Measurements from ENCODE around the gene ATP2A2. TPM values are rescaled to one million over a fixed set of nuclear protein-coding genes. Genes with fewer than 3 reads are reported as not detected.

The ATP2A2 gene
- total and polyA plus RNA-seq, 4 experiments from 2014 or later: 1.8 to 91.0 (median 48.0) TPM

- H3K27ac Mint-ChIP-seq: no peak overlapping the region
- ChIA-PET POLR2A (ENCODE audit: partially characterized antibody) (no interaction called here), CTCF (ENCODE audit: partially characterized antibody) (interaction anchor here (0.7 to 4.6 kb wide), 7 partner anchors 12 to 187 kb away, joined by 3 to 21 read pairs (median 3); no protein-coding TSS in a partner anchor)
- H3K4me1 Mint-ChIP-seq: no peaks in the 10 kb centered on the region
- Histone ChIP-seq H3K9me3 (ENCODE audit: control insufficient read depth in 1 of 2, low read length in 2 of 2) (no peaks in the 10 kb centered on the region), H3K4me3 (ENCODE audit: low read length in 2 of 2) (no peak overlapping the region), H3K27ac (ENCODE audit: low read depth, low read length) (no peak overlapping the region), H3K36me3 (ENCODE audit: insufficient read depth, low read length) (no peaks in the 10 kb centered on the region), H3K4me1 (ENCODE audit: insufficient read depth, low read length) (no peaks in the 10 kb centered on the region), H3K27me3 (ENCODE audit: insufficient read depth, low read length) (no peaks in the 10 kb centered on the region)
- intact Hi-C loops (cut with micrococcal nuclease): loop anchor here (5.0 kb wide), 1 partner anchor 393 kb away; no protein-coding TSS in a partner anchor
- no peaks in the 10 kb centered on the region for H3K36me3 Mint-ChIP-seq
- DNase-seq: no peak
- H3K4me3 Mint-ChIP-seq: no peak overlapping the region
- peaks cover 0 to 9% of the 10 kb centered on the region in 2 donors for H3K27me3 Mint-ChIP-seq
- no peaks in the 10 kb centered on the region for H3K9me3 Mint-ChIP-seq
These were observed 36.2 kb upstream of the ATP2A2 start for GRCh38 chr12:110244829-110245228.

DNA sequence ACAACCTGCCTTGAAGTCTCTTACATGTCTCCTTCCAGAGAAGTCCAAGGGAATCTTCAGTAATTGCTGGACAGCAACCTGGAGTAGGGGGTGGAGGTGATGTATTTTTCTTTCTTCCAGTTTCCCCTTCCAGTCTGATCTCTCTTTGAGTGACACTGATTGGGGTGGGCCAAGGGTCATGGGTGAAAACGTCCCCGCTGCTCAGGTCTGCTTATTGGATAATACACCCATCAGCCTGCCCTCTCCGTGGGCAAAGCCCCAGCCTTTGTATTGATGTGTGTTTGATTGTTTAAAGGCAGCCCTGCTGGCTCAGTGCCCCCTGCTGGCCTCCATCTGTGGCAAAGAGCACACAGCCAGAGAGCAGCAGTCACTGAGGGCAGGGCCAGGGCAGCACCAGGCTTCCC is 35.7 kb upstream of the ATP2A2 start:
- no peaks in the 10 kb centered on the region for H3K4me1 Mint-ChIP-seq
- H3K9me3 Mint-ChIP-seq: no peaks in the 10 kb centered on the region
- Histone ChIP-seq H3K4me3 (ENCODE audit: low read length in 2 of 2) (no peak overlapping the region), H3K4me1 (ENCODE audit: insufficient read depth, low read length) (no peaks in the 10 kb centered on the region), H3K9me3 (ENCODE audit: control insufficient read depth in 1 of 2, low read length in 2 of 2) (no peaks in the 10 kb centered on the region), H3K27ac (ENCODE audit: low read depth, low read length) (no peak overlapping the region), H3K36me3 (ENCODE audit: insufficient read depth, low read length) (no peaks in the 10 kb centered on the region), H3K27me3 (ENCODE audit: insufficient read depth, low read length) (no peaks in the 10 kb centered on the region)
- H3K27me3 Mint-ChIP-seq: peaks cover 0 to 6% of the 10 kb centered on the region in 2 donors
- DNase-seq: peak in 4 of 5 donors; percentile 28 to 44 (median 35)
- CTCF ChIA-PET (ENCODE audit: partially characterized antibody): interaction anchor here (0.7 to 4.6 kb wide), 4 partner anchors 35 to 186 kb away, joined by 3 to 21 read pairs (median 4); no protein-coding TSS in a partner anchor
- POLR2A ChIA-PET (ENCODE audit: partially characterized antibody): no interaction called here
- H3K4me3 Mint-ChIP-seq: no peak overlapping the region
- peak overlapping the region in 1 of 7 donors; percentile 56 for H3K27ac Mint-ChIP-seq
- no peaks in the 10 kb centered on the region for H3K36me3 Mint-ChIP-seq
- intact Hi-C loops (cut with micrococcal nuclease): loop anchor here (5.0 kb wide), 1 partner anchor 393 kb away; no protein-coding TSS in a partner anchor

- intact Hi-C loops (cut with micrococcal nuclease): loop anchor here (5.0 kb wide), 1 partner anchor 394 kb away; no protein-coding TSS in a partner anchor
- H3K9me3 Mint-ChIP-seq: no peaks in the 10 kb centered on the region
- H3K27ac Mint-ChIP-seq: no peak overlapping the region
- Histone ChIP-seq H3K4me1 (ENCODE audit: insufficient read depth, low read length) (no peaks in the 10 kb centered on the region), H3K9me3 (ENCODE audit: control insufficient read depth in 1 of 2, low read length in 2 of 2) (no peaks in the 10 kb centered on the region), H3K27me3 (ENCODE audit: insufficient read depth, low read length) (no peaks in the 10 kb centered on the region), H3K27ac (ENCODE audit: low read depth, low read length) (no peak overlapping the region), H3K36me3 (ENCODE audit: insufficient read depth, low read length) (no peaks in the 10 kb centered on the region), H3K4me3 (ENCODE audit: low read length in 2 of 2) (no peak overlapping the region)
- H3K4me1 Mint-ChIP-seq: no peaks in the 10 kb centered on the region
- H3K27me3 Mint-ChIP-seq: peaks cover 0 to 3% of the 10 kb centered on the region in 2 donors
- H3K36me3 Mint-ChIP-seq: no peaks in the 10 kb centered on the region
- H3K4me3 Mint-ChIP-seq: no peak overlapping the region
- POLR2A ChIA-PET (ENCODE audit: partially characterized antibody): no interaction called here
- DNase-seq: no peak
- CTCF ChIA-PET (ENCODE audit: partially characterized antibody): interaction anchor here (3.0 to 4.6 kb wide), 2 partner anchors 145 to 148 kb away, joined by 11 to 21 read pairs; no protein-coding TSS in a partner anchor
These were observed 34.3 kb upstream of the ATP2A2 start for GRCh38 chr12:110246636-110247339.

DNA sequence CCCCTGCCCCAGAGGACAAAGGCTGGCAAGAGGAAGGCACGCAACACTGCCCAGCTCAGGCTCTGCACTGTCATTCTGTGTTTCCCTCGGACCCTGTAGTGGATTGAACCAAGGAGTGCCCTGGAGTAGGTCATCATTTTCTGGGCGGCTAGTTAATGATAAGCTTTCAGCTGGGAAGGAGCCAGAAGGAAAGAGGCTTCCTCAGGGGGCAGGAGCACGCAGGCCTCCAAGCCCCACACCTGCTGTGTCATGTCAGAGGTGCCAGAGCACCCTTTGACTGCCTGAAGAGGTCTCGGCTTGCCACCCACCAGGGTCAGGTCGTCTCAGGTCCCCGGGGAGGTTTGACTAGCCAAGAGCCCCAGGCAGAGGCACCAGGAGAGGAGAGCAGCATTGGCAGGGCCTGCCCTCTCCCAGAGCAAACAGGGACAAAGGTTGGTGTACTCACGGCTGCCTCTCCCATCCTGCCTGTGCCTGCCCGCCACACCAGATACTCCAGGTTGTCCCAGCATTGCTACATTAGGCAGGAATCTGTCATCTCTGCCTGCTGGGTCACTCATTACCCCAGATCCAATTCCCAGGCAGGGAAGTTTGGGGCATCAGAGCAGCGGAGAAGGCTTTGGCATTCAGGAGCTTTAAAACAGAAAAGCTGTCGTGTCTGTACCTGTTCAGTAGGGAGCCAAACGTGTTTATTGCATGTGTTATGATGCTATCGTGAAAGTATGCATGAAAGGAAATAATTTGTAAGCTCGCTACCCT is 33.5 kb upstream of the ATP2A2 start:
- Mint-ChIP-seq H3K9me3 (no peaks in the 10 kb centered on the region), H3K27ac (no peak overlapping the region), H3K4me3 (no peak overlapping the region), H3K36me3 (no peaks in the 10 kb centered on the region), H3K4me1 (no peaks in the 10 kb centered on the region), H3K27me3 (peaks cover 0 to 3% of the 10 kb centered on the region in 2 donors)
- CTCF ChIA-PET (ENCODE audit: partially characterized antibody): interaction anchor here (0.6 to 4.6 kb wide), 4 partner anchors 27 to 148 kb away, joined by 3 to 21 read pairs (median 8); no protein-coding TSS in a partner anchor
- H3K4me3 ChIP-seq (ENCODE audit: low read length in 2 of 2): no peak overlapping the region
- no peaks in the 10 kb centered on the region for H3K27me3 ChIP-seq (ENCODE audit: insufficient read depth, low read length)
- POLR2A ChIA-PET (ENCODE audit: partially characterized antibody): no interaction called here
- no peak for DNase-seq
- intact Hi-C loops (cut with micrococcal nuclease): loop anchor here (5.0 kb wide), 1 partner anchor 395 kb away; no protein-coding TSS in a partner anchor
- no peaks in the 10 kb centered on the region for H3K4me1 ChIP-seq (ENCODE audit: insufficient read depth, low read length)
- no peaks in the 10 kb centered on the region for H3K36me3 ChIP-seq (ENCODE audit: insufficient read depth, low read length)
- no peaks in the 10 kb centered on the region for H3K9me3 ChIP-seq (ENCODE audit: control insufficient read depth in 1 of 2, low read length in 2 of 2)
- no peak overlapping the region for H3K27ac ChIP-seq (ENCODE audit: low read depth, low read length)

- Mint-ChIP-seq H3K27me3 (peaks cover 0 to 1% of the 10 kb centered on the region in 2 donors), H3K36me3 (no peaks in the 10 kb centered on the region), H3K4me1 (no peaks in the 10 kb centered on the region), H3K9me3 (no peaks in the 10 kb centered on the region), H3K4me3 (no peak overlapping the region), H3K27ac (no peak overlapping the region)
- POLR2A ChIA-PET (ENCODE audit: partially characterized antibody): no interaction called here
- no peak overlapping the region for H3K27ac ChIP-seq (ENCODE audit: low read depth, low read length)
- no peaks in the 10 kb centered on the region for H3K36me3 ChIP-seq (ENCODE audit: insufficient read depth, low read length)
- CTCF ChIA-PET (ENCODE audit: partially characterized antibody): interaction anchor here (0.8 to 3.0 kb wide), 2 partner anchors 146 to 148 kb away, joined by 4 to 11 read pairs; no protein-coding TSS in a partner anchor
- intact Hi-C loops (cut with micrococcal nuclease): loop anchor here (5.0 kb wide), 1 partner anchor 396 kb away; no protein-coding TSS in a partner anchor
- no peaks in the 10 kb centered on the region for H3K27me3 ChIP-seq (ENCODE audit: insufficient read depth, low read length)
- H3K9me3 ChIP-seq (ENCODE audit: control insufficient read depth in 1 of 2, low read length in 2 of 2): no peaks in the 10 kb centered on the region
- H3K4me3 ChIP-seq (ENCODE audit: low read length in 2 of 2): no peak overlapping the region
- DNase-seq: no peak
- H3K4me1 ChIP-seq (ENCODE audit: insufficient read depth, low read length): no peaks in the 10 kb centered on the region
These were observed 33.0 kb upstream of the ATP2A2 start for GRCh38 chr12:110248096-110248447.

DNA sequence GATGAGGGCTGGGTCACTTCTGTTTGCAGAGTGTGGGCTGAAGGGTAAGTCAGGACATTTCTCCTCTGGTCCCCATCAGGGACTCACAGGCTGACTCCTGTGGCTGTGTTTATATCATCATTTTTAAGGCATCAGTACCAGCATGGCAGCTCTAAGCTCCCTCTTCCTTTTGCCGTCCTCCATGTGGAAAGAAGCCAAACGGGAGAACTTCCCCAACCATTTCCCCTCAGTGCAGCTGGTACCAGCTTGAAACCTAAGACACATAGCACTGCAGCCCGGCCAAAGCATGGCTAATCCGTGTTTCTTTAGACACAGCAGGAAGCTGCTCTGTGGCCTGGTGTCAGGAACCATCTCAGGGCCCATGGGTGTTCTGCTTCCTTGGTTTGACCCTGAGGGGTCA is 31.9 kb upstream of the ATP2A2 start:
- H3K4me3 ChIP-seq (ENCODE audit: low read length in 2 of 2): no peak overlapping the region
- no peaks in the 10 kb centered on the region for H3K4me1 ChIP-seq (ENCODE audit: insufficient read depth, low read length)
- H3K36me3 Mint-ChIP-seq: no peaks in the 10 kb centered on the region
- no peak overlapping the region for H3K4me3 Mint-ChIP-seq
- H3K27ac Mint-ChIP-seq: no peak overlapping the region
- no peak overlapping the region for H3K27ac ChIP-seq (ENCODE audit: low read depth, low read length)
- no peak for DNase-seq
- POLR2A ChIA-PET (ENCODE audit: partially characterized antibody): interaction anchor here (1.3 kb wide), 1 partner anchor 31 kb away, joined by 5 read pairs; the partner anchor contains the start of gene ATP2A2
- no peaks in the 10 kb centered on the region for H3K4me1 Mint-ChIP-seq
- no peaks in the 10 kb centered on the region for H3K9me3 Mint-ChIP-seq
- CTCF ChIA-PET (ENCODE audit: partially characterized antibody): interaction anchor here (1.5 to 3.0 kb wide), 2 partner anchors 147 to 149 kb away, joined by 6 to 11 read pairs; no protein-coding TSS in a partner anchor
- intact Hi-C loops (cut with micrococcal nuclease): loop anchor here (5.0 kb wide), 1 partner anchor 397 kb away; no protein-coding TSS in a partner anchor
- no peaks in the 10 kb centered on the region for H3K9me3 ChIP-seq (ENCODE audit: control insufficient read depth in 1 of 2, low read length in 2 of 2)
- no peaks in the 10 kb centered on the region for H3K36me3 ChIP-seq (ENCODE audit: insufficient read depth, low read length)
- no peaks in the 10 kb centered on the region for H3K27me3 ChIP-seq (ENCODE audit: insufficient read depth, low read length)
- H3K27me3 Mint-ChIP-seq: no peaks in the 10 kb centered on the region

Data from CD4-positive, alpha-beta memory T cell (primary cell).